ENCODE data around the gene KRTAP5-11. TPM values are rescaled to one million over a fixed set of nuclear protein-coding genes. Genes with fewer than 3 reads are reported as not detected.
A peak's percentile ranks its signal among the peaks of the same experiment; 100 is the strongest.
"Not testable (repeated sequence)": the region's sequence is repeated elsewhere in the genome, so short reads cannot be mapped to it uniquely, and the experiment has no call there.

Gene KRTAP5-11
- total RNA-seq, 1 donor from 2014 or later: not detected

GRCh38 chr11:71588822-71589545, 6.3 kb upstream of the KRTAP5-11 start:
- H3K27me3 ChIP-seq; H3K79me2 ChIP-seq (ENCODE audit: low read depth); H3K27ac ChIP-seq; H3K4me2 ChIP-seq; H3K4me3 ChIP-seq; H3K9me3 Mint-ChIP-seq; H3K4me1 ChIP-seq; H3K4me1 Mint-ChIP-seq; H3F3A ChIP-seq (ENCODE audit: low read depth); H2AFZ ChIP-seq (replicated peaks); H3K9me3 ChIP-seq (ENCODE audit: low read depth); H3K36me3 Mint-ChIP-seq; H3K4me3 Mint-ChIP-seq; H3K36me3 ChIP-seq; H3K27me3 Mint-ChIP-seq (ENCODE audit: insufficient read depth, low read depth); H4K20me1 ChIP-seq (ENCODE audit: low read depth); H3K9ac ChIP-seq; H3K27ac Mint-ChIP-seq: not testable (repeated sequence)
- TF ChIP-seq CTCF (IDR thresholded peaks at IDR 0.05): peak; percentile 41
- peak; percentile 30 for DNase-seq (ENCODE audit: low spot score)

GRCh38 chr11:71588314-71588713, 5.6 kb upstream of the KRTAP5-11 start:
- H3K4me1 Mint-ChIP-seq; H3K36me3 ChIP-seq; H2AFZ ChIP-seq (replicated peaks); H3K27me3 ChIP-seq; H3K36me3 Mint-ChIP-seq; H3K9ac ChIP-seq; H3K4me2 ChIP-seq; H3K27ac ChIP-seq; H3K4me3 Mint-ChIP-seq; H3K4me1 ChIP-seq; H3K9me3 ChIP-seq (ENCODE audit: low read depth); H4K20me1 ChIP-seq (ENCODE audit: low read depth); H3K4me3 ChIP-seq; H3K27me3 Mint-ChIP-seq (ENCODE audit: insufficient read depth, low read depth); H3K79me2 ChIP-seq (ENCODE audit: low read depth); H3F3A ChIP-seq (ENCODE audit: low read depth); DNase-seq (ENCODE audit: low spot score); H3K27ac Mint-ChIP-seq; H3K9me3 Mint-ChIP-seq: not testable (repeated sequence)

GRCh38 chr11:71585673-71586072, 3.0 kb upstream of the KRTAP5-11 start:
- not testable (repeated sequence) for H3K9me3 ChIP-seq (ENCODE audit: low read depth); H3K27ac Mint-ChIP-seq; H3K4me3 ChIP-seq; H3F3A ChIP-seq (ENCODE audit: low read depth); H3K36me3 Mint-ChIP-seq; H2AFZ ChIP-seq (replicated peaks); H3K4me3 Mint-ChIP-seq; H3K36me3 ChIP-seq; DNase-seq (ENCODE audit: low spot score); H3K27ac ChIP-seq; H3K79me2 ChIP-seq (ENCODE audit: low read depth); H3K9me3 Mint-ChIP-seq; H3K27me3 Mint-ChIP-seq (ENCODE audit: insufficient read depth, low read depth); H3K4me2 ChIP-seq; H3K27me3 ChIP-seq; H4K20me1 ChIP-seq (ENCODE audit: low read depth); H3K4me1 ChIP-seq; H3K9ac ChIP-seq
- H3K4me1 Mint-ChIP-seq: peaks cover 19% of the 10 kb centered on the region

- not testable (repeated sequence) for H3K27ac Mint-ChIP-seq; H3K9me3 Mint-ChIP-seq; H3K27me3 Mint-ChIP-seq (ENCODE audit: insufficient read depth, low read depth); H3K27ac ChIP-seq; H3K9me3 ChIP-seq (ENCODE audit: low read depth); H3F3A ChIP-seq (ENCODE audit: low read depth); H3K27me3 ChIP-seq; H3K4me3 ChIP-seq; H3K4me1 ChIP-seq; H3K4me3 Mint-ChIP-seq; H2AFZ ChIP-seq (replicated peaks); H4K20me1 ChIP-seq (ENCODE audit: low read depth); H3K4me2 ChIP-seq; DNase-seq (ENCODE audit: low spot score); H3K36me3 ChIP-seq; H3K9ac ChIP-seq; H3K36me3 Mint-ChIP-seq; H3K79me2 ChIP-seq (ENCODE audit: low read depth)
- H3K4me1 Mint-ChIP-seq: peaks cover 30% of the 10 kb centered on the region
These were observed 294 bp upstream of the KRTAP5-11 start for GRCh38 chr11:71582969-71583368.

- no peaks in the 10 kb centered on the region for H3K9me3 Mint-ChIP-seq
- Histone ChIP-seq H3K79me2 (ENCODE audit: low read depth) (no peaks in the 10 kb centered on the region), H3F3A (ENCODE audit: low read depth) (no peaks in the 10 kb centered on the region), H3K27me3 (no peaks in the 10 kb centered on the region), H3K4me3 (no peak overlapping the region), H3K27ac (no peak overlapping the region), H3K9ac (no peak overlapping the region), H3K4me2 (no peak overlapping the region), H3K4me1 (peaks cover 4% of the 10 kb centered on the region), H3K9me3 (ENCODE audit: low read depth) (no peaks in the 10 kb centered on the region), H4K20me1 (ENCODE audit: low read depth) (no peaks in the 10 kb centered on the region), H3K36me3 (no peaks in the 10 kb centered on the region), H2AFZ (replicated peaks) (no peak overlapping the region)
- H3K27me3 Mint-ChIP-seq (ENCODE audit: insufficient read depth, low read depth): peaks cover 4% of the 10 kb centered on the region
- H3K4me1 Mint-ChIP-seq: peaks cover 30% of the 10 kb centered on the region
- no peak for DNase-seq (ENCODE audit: low spot score)
- TF ChIP-seq EZH2phosphoT487 (IDR thresholded peaks at IDR 0.05): no peak
- TF ChIP-seq EZH2 (IDR thresholded peaks at IDR 0.05): no peak
- no peak for TF ChIP-seq CTCF (IDR thresholded peaks at IDR 0.05)
- H3K27ac Mint-ChIP-seq: no peak overlapping the region
- no peaks in the 10 kb centered on the region for H3K36me3 Mint-ChIP-seq
- H3K4me3 Mint-ChIP-seq: no peak overlapping the region
These were observed 849 bp downstream of the KRTAP5-11 start for GRCh38 chr11:71581826-71582225.

All from neural progenitor cell (in vitro differentiated cells).